Transverse colon (tissue), 4 donors: ENCODE data around the gene TM4SF20. TPM values are rescaled to one million over a fixed set of nuclear protein-coding genes. Genes with fewer than 3 reads are reported as not detected.
A peak's percentile ranks its signal among the peaks of the same experiment; 100 is the strongest.

Experiments used
- DNase-seq: peaks from one replicate; pipeline ENCODE4 v3.0.0-alpha.2; 2019
- H3K27ac ChIP-seq, 4 donors: fragments of 200-600 bp; sonication (generic); 2 replicates each; pipeline ENCODE4 v1.5.1; 2016 to 2018; ENCODE audit warnings: inconsistent platforms in 4 of 4
- H3K27me3 ChIP-seq: fragments of 200-600 bp; sonication (generic); 2 replicates; pipeline ENCODE4 v1.5.1; 2017; ENCODE audit warnings: inconsistent platforms
- H3K36me3 ChIP-seq, 4 donors: fragments of 200-600 bp; sonication (generic); 2 replicates each; pipeline ENCODE4 v1.5.1; 2017 to 2019; ENCODE audit warnings: inconsistent platforms in 4 of 4
- H3K4me1 ChIP-seq, 4 donors: fragments of 200-600 bp; sonication (generic); 2 replicates each; pipeline ENCODE4 v1.5.1; 2017 to 2020; ENCODE audit warnings: inconsistent platforms in 4 of 4
- H3K4me3 ChIP-seq, 4 donors: fragments of 200-600 bp; sonication (generic); 1 replicate in 1 of 4; 2 replicates in 3 of 4; pipeline versions ENCODE4 v1.5.1 to v1.6.1; 2017 to 2019; ENCODE audit warnings: inconsistent platforms in 4 of 4
- H3K9me3 ChIP-seq, 2 donors: fragments of 200-600 bp; sonication (generic); 2 replicates each; pipeline ENCODE4 v1.5.1; 2017 to 2019; ENCODE audit warnings: inconsistent platforms in 2 of 2
- CTCF ChIP-seq, 5 experiments: fragments of 200-600 bp in 3 of 5; fragments of 450-650 bp in 2 of 5; sonication (generic) in 3 of 5; IDR thresholded peaks; 1 replicate in 2 of 5; 2 replicates in 3 of 5; pipeline ENCODE4 v1.5.1; 2016 to 2017; ENCODE audit warnings: antibody characterized with exemption in 5 of 5, inconsistent platforms in 3 of 5, mild to moderate bottlenecking in 2 of 5, moderate library complexity in 1 of 5
- EP300 ChIP-seq: sonication (generic); formaldehyde crosslinking; IDR thresholded peaks from one replicate; pipeline ENCODE4 v1.6.1; 2017; ENCODE audit warnings: antibody characterized with exemption, low read depth
- POLR2A ChIP-seq: fragments of 450-650 bp; IDR thresholded peaks from one replicate; pipeline ENCODE4 v1.6.1; 2016; ENCODE audit warnings: antibody characterized with exemption, mild to moderate bottlenecking, moderate library complexity
- POLR2AphosphoS5 ChIP-seq, 3 donors: sonication (generic); formaldehyde crosslinking; IDR thresholded peaks; one replicate each; pipeline ENCODE4 v1.6.1; 2016; ENCODE audit warnings: antibody characterized with exemption in 3 of 3
- WGBS, 2 donors: methylation state at CpG; one replicate each; pipeline ENCODE4 v1.1.5; 2018; ENCODE audit warnings: low coverage in 1 of 2; 5-methylcytosine and 5-hydroxymethylcytosine counted together
- in situ Hi-C, 4 donors: fragments of 200-750 bp; cut with MboI; loops; one replicate each; pipeline versions ENCODE4 v1.15.0 to v1.15.1; 2017; ENCODE audit warnings: low sequenced_read_pairs in 3 of 4, low pct_ligation_motif_present in 1 of 4, low pct_unique_long_range_greater_than_20kb in 1 of 4
- intact Hi-C: fragments of 100-400 bp; cut with DNase I; formaldehyde crosslinking; loops from one replicate; pipeline ENCODE4 v1.15.1; 2023; ENCODE audit warnings: low total_unique reads
- total RNA-seq, 4 donors: library from RNA; depleted of rRNA; stranded (reverse); fragments of >200 nt; gene quantifications; one replicate each; pipeline ENCODE4 v1.1.0, GENCODE V29; 2016

Gene TM4SF20
- total RNA-seq, 4 donors from 2014 or later: 0.40 to 10.2 (median 1.1) TPM

DNA sequence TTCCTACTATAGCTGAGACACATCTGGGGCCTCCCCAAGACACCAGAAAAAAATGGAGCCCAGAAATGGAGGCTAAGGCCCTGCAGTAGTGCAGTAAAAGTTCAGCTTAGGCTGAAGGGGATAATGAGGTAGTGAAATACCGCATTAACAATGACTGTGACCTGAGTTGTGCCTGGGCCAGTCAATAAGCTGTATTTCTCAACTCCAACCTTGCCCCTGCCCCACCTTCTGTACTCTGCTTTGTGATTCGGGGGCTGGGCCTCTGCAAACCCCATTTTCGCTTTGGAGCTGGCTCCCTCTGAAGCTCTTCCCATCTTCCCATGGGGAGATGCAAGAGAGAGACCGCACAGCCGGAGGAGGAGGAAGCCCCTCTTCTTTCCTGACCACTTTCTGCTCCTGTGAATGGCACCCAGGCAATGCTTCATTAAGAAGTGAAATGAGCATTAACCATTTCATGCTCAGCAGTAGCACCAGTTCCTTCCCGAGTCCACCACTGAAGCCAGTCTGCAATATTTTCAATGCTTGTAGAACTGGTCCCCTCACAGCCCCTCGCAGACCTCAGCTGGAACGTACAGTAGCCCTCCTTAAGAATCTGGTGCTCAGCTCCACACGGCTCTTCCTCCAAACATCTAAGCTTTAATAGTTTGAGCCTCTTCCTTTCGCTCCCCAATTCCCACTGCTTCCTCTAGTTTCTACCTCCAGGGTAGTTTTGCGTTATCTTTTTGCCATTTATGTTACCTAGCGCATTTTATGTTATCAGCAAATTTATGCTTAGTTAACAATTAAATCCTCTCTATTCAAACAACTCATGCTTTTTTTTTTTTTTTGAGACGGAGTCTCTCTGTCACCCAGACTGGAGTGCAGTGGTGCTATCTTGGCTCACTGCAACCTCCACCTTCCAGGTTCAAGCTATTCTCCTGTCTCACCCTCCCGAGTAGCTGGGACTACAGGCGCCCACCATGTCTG is 41.3 kb upstream of the TM4SF20 start:
- Histone ChIP-seq H3K27ac (no peak overlapping the region), H3K4me3 (no peak overlapping the region), H3K36me3 (no peaks in the 10 kb centered on the region), H3K9me3 (no peaks in the 10 kb centered on the region), H3K27me3 (no peaks in the 10 kb centered on the region), H3K4me1 (no peaks in the 10 kb centered on the region)
- intact Hi-C loops (no loop called here), in situ Hi-C loops (loop anchor here in 1 of 4 donors (25.0 kb wide), 1 partner anchor 342 kb away; no protein-coding TSS in a partner anchor)
- WGBS, 2 donors: 75 to 85% methylated on average over 6 to 15 of the region's 15 CpGs
- DNase-seq: no peak
- TF ChIP-seq POLR2AphosphoS5 (IDR thresholded peaks at IDR 0.05): no peak
- TF ChIP-seq POLR2A: no peak
- TF ChIP-seq CTCF (IDR thresholded peaks at IDR 0.05): no peak
- TF ChIP-seq EP300: no peak

- H3K27ac ChIP-seq: peak overlapping the region; percentile 19 to 59 (median 44)
- TF ChIP-seq CTCF (IDR thresholded peaks at IDR 0.05) (no peak), POLR2AphosphoS5 (IDR thresholded peaks at IDR 0.05) (no peak)
- intact Hi-C loops: no loop called here
- no peaks in the 10 kb centered on the region for H3K9me3 ChIP-seq
- no peaks in the 10 kb centered on the region for H3K36me3 ChIP-seq
- H3K4me1 ChIP-seq: peaks cover 0 to 15% (median 2%) of the 10 kb centered on the region in 4 donors
- H3K4me3 ChIP-seq: no peak overlapping the region
- DNase-seq: no peak
- in situ Hi-C loops: loop anchor here in 1 of 4 donors (25.0 kb wide), 1 partner anchor 346 kb away; no protein-coding TSS in a partner anchor
- no peaks in the 10 kb centered on the region for H3K27me3 ChIP-seq
- 75% methylated on average over 4 of the region's 4 CpGs; no CpG with 5 or more reads in 1 of the 2 donors for WGBS, 2 donors
These were observed 37.6 kb upstream of the TM4SF20 start for GRCh38 chr2:227416701-227417100.

DNA sequence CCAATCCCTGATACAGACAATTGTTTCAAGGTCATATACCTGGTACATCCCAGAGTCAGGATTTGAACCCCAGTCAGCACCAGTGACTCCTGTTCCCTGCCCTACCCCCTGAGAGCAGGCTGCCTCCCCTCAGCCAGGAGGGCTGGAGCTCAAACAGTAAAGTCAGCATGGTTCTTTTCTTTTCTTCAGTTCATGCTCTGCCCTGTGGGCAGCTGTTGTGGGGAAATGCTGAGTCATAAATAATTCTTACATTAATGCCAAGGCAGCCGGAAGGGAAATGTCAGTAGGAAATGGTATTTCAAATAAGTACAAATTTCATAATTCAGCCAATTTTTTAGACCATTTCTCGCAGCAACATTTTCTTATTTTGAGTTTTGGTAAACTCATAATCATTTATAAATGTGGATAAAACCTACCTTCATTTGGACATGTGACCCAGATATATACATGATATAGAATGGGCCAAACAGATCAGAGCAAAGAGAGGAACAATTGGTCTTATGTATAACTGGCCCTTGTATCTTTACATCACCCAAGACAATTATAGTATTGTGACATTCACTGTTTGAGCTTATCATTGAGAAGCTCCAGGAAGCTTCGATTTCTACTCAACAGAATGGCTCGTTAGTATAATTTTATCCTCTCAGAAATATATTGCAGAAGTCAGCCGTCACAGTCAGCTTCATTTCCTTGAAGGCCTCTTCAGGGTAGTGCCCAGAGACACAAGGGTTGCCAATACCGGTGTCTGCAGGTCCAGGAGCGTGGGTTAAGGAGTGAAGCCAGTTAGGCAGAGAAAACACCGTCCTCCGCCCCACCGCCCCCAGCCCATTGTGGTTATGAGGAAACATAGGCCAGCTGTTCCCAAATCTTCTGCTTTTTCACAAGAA is 36.7 kb upstream of the TM4SF20 start:
- Histone ChIP-seq H3K27me3 (no peaks in the 10 kb centered on the region), H3K9me3 (no peaks in the 10 kb centered on the region), H3K4me3 (no peak overlapping the region), H3K4me1 (peaks cover 0 to 15% (median 2%) of the 10 kb centered on the region in 4 donors), H3K36me3 (no peaks in the 10 kb centered on the region), H3K27ac (peak overlapping the region; percentile 19 to 59 (median 44))
- TF ChIP-seq POLR2A (no peak), CTCF (IDR thresholded peaks at IDR 0.05) (no peak), POLR2AphosphoS5 (IDR thresholded peaks at IDR 0.05) (no peak), EP300 (no peak)
- intact Hi-C loops: no loop called here
- 59 to 70% methylated on average over 6 to 10 of the region's 10 CpGs for WGBS, 2 donors
- no peak for DNase-seq
- in situ Hi-C loops: loop anchor here in 1 of 4 donors (25.0 kb wide), 1 partner anchor 347 kb away; no protein-coding TSS in a partner anchor

DNA sequence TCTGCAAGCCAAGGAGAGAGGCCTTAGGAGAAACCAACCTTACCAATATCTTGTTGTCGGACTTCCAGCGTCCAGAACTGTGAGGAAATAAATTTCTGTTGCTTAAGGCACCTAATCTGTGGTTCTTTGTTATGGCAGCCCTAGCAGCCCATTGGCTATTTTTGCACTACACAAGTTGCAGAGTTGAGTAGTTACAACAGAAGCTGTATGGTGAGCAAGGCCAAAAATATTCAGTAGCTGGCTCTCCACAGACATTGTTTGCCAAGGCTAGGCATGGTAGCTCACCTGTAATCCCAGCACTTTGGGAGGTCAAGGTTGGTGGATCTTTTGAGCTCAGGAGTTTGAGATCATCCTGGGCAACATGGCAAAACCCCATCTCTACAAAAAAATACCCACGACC is 35.7 kb upstream of the TM4SF20 start:
- no peak overlapping the region for H3K4me3 ChIP-seq
- TF ChIP-seq CTCF (IDR thresholded peaks at IDR 0.05): no peak
- TF ChIP-seq EP300: no peak
- no peak for TF ChIP-seq POLR2AphosphoS5 (IDR thresholded peaks at IDR 0.05)
- TF ChIP-seq POLR2A: no peak
- no peaks in the 10 kb centered on the region for H3K27me3 ChIP-seq
- intact Hi-C loops: no loop called here
- WGBS, 2 donors: 79 to 94% methylated on average over 2 to 3 of the region's 3 CpGs
- no peak for DNase-seq
- in situ Hi-C loops: loop anchor here in 1 of 4 donors (25.0 kb wide), 1 partner anchor 347 kb away; no protein-coding TSS in a partner anchor
- H3K36me3 ChIP-seq: no peaks in the 10 kb centered on the region
- H3K9me3 ChIP-seq: no peaks in the 10 kb centered on the region
- no peak overlapping the region for H3K27ac ChIP-seq
- peaks cover 0 to 15% (median 2%) of the 10 kb centered on the region in 4 donors for H3K4me1 ChIP-seq
